Left forelimb (tissue), 1 donor: ENCODE data around the gene TRIM61.
"Not testable (repeated sequence)": the region's sequence is repeated elsewhere in the genome, so short reads cannot be mapped to it uniquely, and the experiment has no call there.

Experiments used
- DNase-seq: peaks from one replicate; pipeline ENCODE4 v3.0.0-alpha.2; 2018; ENCODE audit warnings: low spot score

Gene TRIM61

GRCh38 chr4:164956766-164957643 lies 20.5 kb downstream of the TRIM61 start:
- peak; percentile 81 for DNase-seq

- DNase-seq, result no peak
Measured at GRCh38 chr4:164955107-164955805, 22.2 kb downstream of the TRIM61 start.

- no peak for DNase-seq
Measured at GRCh38 chr4:164952551-164952950, 24.9 kb downstream of the TRIM61 start.

DNA sequence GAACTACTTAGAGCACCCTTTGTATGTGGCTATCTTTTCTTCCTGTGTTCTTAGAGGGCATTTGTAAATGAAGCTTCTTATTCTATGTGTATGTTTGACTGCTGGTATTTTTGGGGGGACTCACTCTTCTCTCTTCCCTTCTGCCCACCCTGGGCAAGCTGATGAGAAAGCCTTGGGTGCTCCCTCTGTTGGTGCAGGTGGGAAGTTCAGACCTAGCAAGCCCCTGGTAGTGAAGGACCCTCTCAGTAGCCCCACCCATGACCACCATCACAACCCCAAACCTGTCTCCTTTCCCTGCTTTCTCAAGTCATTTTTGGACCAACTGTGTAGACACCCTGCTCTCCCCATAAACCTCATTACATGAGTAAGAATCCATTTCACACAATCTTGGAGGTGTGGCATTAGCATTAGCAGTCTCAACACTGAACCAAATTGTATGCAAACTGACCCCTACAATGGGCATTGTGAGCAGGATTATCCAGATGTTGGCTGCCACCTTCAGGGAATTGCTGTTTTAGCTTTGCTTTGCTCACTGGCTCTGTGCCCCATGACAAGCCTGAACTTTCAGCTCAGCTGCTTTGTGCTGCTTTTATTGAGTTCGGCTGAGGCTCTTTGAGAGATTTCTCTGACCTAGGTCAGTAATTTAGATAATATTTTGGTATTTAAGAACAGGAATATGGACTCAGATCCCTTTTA lies 27.9 kb downstream of the TRIM61 start:
- no peak for DNase-seq

DNA sequence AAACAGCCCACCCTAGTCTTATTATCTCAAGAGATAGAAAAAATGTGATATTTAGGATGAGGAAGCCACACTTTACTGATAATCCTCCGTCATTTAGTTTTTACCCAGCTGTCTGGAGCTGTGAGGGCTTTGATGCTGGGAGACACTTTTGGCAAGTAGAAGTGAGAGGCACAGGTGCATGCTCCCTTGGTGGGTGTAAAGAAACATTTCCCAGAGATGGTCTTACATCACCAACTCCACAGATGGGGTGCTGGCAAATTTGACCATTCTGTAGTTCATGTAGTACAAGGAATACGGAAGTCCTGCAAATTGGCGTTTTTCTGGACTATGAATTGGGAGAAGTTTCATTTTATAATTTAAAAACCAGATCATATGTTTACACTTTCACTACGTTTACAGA lies 28.5 kb downstream of the TRIM61 start:
- DNase-seq, result no peak

DNA sequence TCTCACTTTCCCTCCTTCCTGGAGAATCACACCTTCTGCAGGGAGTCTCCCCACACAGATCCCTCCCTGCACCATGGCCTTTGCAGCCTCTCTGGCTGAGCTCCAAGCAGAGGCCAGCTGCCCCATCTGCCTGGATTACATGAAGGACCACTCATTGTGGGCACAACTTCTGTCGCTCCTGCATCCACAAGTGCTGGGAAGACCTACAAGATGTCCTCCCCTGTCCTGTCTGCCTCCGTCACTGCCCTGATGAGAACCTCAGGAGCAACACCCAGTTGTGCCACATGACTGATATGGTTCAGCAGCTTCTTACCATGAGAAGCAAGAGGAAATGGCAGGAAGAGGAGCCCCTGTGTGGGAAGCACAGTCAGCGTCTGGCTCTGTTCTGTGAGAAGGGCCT lies 29.5 kb downstream of the TRIM61 start:
- not testable (repeated sequence) for DNase-seq

- no peak for DNase-seq
Measured at GRCh38 chr4:164946810-164947209, 30.6 kb downstream of the TRIM61 start.

DNA sequence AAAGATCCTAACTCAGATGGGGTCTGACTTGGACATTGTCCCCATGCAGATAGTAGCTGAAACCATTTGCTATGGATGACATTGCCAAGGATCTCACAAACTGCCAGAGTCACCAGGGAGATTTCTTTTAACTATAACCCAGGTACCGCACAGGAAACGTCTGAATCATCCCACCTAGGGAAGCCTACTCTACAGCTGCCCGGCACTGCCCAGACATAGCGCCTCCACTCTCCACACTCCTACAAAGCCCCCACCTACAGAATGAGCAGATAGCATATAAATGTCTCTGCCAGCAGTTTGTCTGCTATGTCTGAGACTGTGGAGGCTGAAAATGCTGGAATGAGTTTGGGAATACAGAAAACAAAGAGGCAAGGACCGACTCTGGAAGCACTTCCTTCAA lies 32.3 kb downstream of the TRIM61 start:
- no peak for DNase-seq

DNA sequence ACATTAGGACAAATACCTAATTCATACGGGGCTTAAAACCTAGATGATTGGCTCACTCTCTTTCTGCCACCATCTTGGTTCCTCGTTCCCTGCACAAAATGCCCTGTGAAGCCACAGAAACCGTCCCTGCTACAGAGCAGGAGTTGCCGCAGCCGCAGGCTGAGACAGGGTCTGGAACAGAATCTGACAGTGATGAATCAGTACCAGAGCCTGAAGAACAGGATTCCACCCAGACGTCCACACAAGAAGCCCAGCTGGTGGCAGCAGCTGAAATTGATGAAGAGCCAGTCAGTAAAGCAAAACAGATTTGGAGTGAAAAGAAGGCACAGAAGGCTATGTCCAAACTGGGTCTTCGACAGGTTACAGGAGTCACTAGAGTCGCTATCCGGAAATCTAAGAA lies 34.3 kb downstream of the TRIM61 start:
- DNase-seq, result no peak

GRCh38 chr4:164937576-164938270 lies 39.7 kb downstream of the TRIM61 start:
- peak; percentile 76 for DNase-seq

- DNase-seq, result not testable (repeated sequence)
Measured at GRCh38 chr4:164935865-164936606, 41.4 kb downstream of the TRIM61 start.

- no peak for DNase-seq
Measured at GRCh38 chr4:164935363-164935762, 42.1 kb downstream of the TRIM61 start.

DNA sequence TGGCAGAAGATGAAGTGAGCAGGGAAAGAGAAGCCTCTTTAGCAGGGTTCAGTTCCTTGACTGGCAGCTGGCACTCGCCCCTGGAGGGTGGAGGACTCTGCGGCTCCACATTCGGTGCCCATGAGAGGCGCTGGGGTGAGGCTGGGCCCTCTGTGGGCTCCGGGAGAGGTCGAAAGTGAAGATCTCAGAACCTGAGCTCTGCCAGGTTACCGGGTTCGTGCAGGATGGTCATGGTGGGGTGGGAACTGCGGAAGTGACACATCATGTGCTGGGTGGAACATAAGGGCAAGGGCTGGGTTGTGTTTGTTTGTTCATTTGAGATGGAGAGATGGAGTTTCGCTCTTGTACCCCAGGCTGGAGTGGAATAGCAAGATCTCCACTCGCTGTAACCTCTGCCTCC lies 44.2 kb downstream of the TRIM61 start:
- DNase-seq, result no peak

DNA sequence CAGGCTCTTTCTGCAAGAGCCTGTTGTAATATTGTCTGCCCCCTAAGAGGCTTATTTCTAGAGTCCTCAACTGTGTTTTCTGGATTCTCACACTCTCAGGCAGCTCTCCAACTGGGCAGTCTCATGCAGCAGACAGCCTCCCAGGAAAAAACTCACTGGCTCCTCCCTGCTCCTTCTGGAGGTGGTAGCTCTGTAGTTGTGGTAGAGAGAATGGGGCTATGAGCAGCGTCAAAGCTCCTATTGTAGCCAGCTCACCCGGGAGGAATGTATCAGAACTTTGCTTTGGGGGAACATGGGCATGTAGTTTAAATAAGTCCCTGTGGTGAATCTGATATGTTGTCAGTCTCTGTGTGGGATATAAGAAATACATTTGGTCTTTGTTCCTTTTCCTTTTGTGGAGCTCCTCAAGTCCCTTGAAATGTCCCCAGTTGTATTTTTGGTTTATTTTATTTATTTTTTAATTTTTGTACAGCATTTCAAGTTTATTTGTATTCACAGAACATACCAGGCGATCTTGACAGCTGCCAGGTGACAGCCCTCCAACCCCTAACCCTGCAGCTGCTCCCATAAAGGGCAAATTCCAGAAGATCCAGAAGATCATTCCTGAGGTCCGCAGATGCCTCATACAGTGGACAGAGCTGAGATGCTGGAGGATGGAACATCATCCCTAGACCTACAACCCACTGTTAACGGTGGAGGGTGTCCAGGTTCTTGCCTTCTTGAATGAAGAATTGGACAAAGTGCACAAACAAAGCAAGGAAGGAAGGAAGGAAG lies 45.7 kb downstream of the TRIM61 start:
- DNase-seq, result no peak

GRCh38 chr4:164930647-164931046 lies 46.8 kb downstream of the TRIM61 start:
- no peak for DNase-seq

- not testable (repeated sequence) for DNase-seq
Measured at GRCh38 chr4:164927101-164927500, 50.4 kb downstream of the TRIM61 start.

DNA sequence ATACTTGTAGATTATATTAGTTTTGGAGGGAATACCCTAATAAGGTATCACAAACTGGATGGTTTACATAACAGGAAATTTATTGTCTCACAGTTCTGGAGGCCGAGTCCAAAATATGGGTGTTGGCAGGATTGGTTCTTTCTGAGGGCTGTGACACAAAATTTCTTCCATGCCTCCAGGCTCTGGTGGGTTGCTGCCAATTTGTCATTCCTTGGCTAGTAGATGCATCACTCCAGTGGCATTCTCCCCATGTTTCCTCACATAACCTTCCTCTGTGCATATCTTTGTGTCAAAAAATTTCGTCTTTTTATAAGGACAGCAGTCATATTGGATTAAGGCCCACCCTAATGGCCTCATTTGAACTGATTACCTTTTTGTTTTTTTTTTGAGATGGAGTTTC lies 51.2 kb downstream of the TRIM61 start:
- no peak for DNase-seq

- no peak for DNase-seq
Measured at GRCh38 chr4:164924670-164925238, 52.7 kb downstream of the TRIM61 start.

- DNase-seq, result no peak
Measured at GRCh38 chr4:164918956-164919355, 58.5 kb downstream of the TRIM61 start.
